Muscle of back (tissue), 11 donors: ENCODE data around the gene PUSL1. TPM values are rescaled to one million over a fixed set of nuclear protein-coding genes. Genes with fewer than 3 reads are reported as not detected.

Experiments
- DNase-seq, 3 donors: peaks; one replicate each; pipeline versions ENCODE4 v3.0.0 to v3.0.0-alpha.2; 2013
- polyA plus RNA-seq, 10 donors: library from polyadenylated mRNA; unstranded; fragments of 120-200 nt; gene quantifications; one replicate each; pipeline ENCODE4 v1.2.1, GENCODE V29; 2013; ENCODE audit not compliant: insufficient read length in 10 of 10

Gene PUSL1
- polyA plus RNA-seq, 10 donors: 4.1 to 9.3 (median 6.4) TPM

GRCh38 chr1:1324084-1324523, 15.7 kb downstream of the PUSL1 start:
- DNase-seq: no peak

- DNase-seq: peak; percentile 90 to 96 (median 94)
These were observed 16.3 kb downstream of the PUSL1 start, which contains the start of the genes CPTP and INTS11 for GRCh38 chr1:1324524-1325287. CPTP (plus strand) TSS chr1:1324802; CDS start chr1:1326911, 2,109 bp downstream. INTS11 (minus strand) TSS chr1:1324660; CDS start chr1:1324608, 52 bp downstream.

GRCh38 chr1:1325288-1326074, 17.1 kb downstream of the PUSL1 start:
- DNase-seq: no peak

- DNase-seq: no peak
These were observed 17.7 kb downstream of the PUSL1 start for GRCh38 chr1:1326075-1326605.

GRCh38 chr1:1327291-1327690, 18.9 kb downstream of the PUSL1 start:
- DNase-seq: no peak

GRCh38 chr1:1328254-1328653, 19.9 kb downstream of the PUSL1 start:
- no peak for DNase-seq

GRCh38 chr1:1329304-1330210, 21.2 kb downstream of the PUSL1 start:
- no peak for DNase-seq

- no peak for DNase-seq
These were observed 22.1 kb downstream of the PUSL1 start for GRCh38 chr1:1330366-1331067.

GRCh38 chr1:1331068-1331965, 22.9 kb downstream of the PUSL1 start, which contains the start of gene TAS1R3:
TAS1R3 (plus strand) TSS chr1:1331280; CDS start chr1:1331346, 66 bp downstream.
- DNase-seq: no peak

- no peak for DNase-seq
These were observed 23.8 kb downstream of the PUSL1 start for GRCh38 chr1:1332031-1332755.

- no peak for DNase-seq
These were observed 24.5 kb downstream of the PUSL1 start for GRCh38 chr1:1332774-1333480.

- DNase-seq: no peak
These were observed 25.3 kb downstream of the PUSL1 start for GRCh38 chr1:1333551-1334241.

- no peak for DNase-seq
These were observed 26.4 kb downstream of the PUSL1 start for GRCh38 chr1:1334835-1335234.

GRCh38 chr1:1335283-1335682, 26.9 kb downstream of the PUSL1 start:
- no peak for DNase-seq

- DNase-seq: no peak
These were observed 27.4 kb downstream of the PUSL1 start for GRCh38 chr1:1335792-1336248.

- DNase-seq: no peak
These were observed 28.0 kb downstream of the PUSL1 start for GRCh38 chr1:1336446-1336845.
